Bronchial epithelial cell (primary cell): ENCODE measurements around the gene CHSY3. TPM values are rescaled to one million over a fixed set of nuclear protein-coding genes. Genes with fewer than 3 reads are reported as not detected.

Experiments
- DNase-seq: peaks from one replicate; pipeline ENCODE4 v3.0.0-alpha.2; 2010; ENCODE audit warnings: low read depth
- FAIRE-seq: peaks from 2 replicates; lab custom pipeline; 2011; peaks lifted over from hg19 to GRCh38; lab: Jason Lieb, UNC
- H3K27me3 ChIP-seq: 2 replicates; pipeline ENCODE4 v1.5.1; 2011; ENCODE audit warnings: low read length; ENCODE audit not compliant: control insufficient read depth, insufficient read depth
- H3K36me3 ChIP-seq: 2 replicates; pipeline ENCODE4 v1.5.1; 2011; ENCODE audit warnings: low read length; ENCODE audit not compliant: control insufficient read depth, insufficient read depth
- H3K4me3 ChIP-seq: 2 replicates; pipeline ENCODE4 v1.5.1; 2011; ENCODE audit warnings: mild to moderate bottlenecking, low read depth, low read length, control low read depth
- CTCF ChIP-seq: IDR thresholded peaks from 2 replicates; pipeline ENCODE4 v1.5.1; 2011; ENCODE audit warnings: mild to moderate bottlenecking, moderate library complexity, low read length, control low read depth, inconsistent platforms; ENCODE audit not compliant: insufficient read depth, severe bottlenecking
- total RNA-seq: library from RNA; depleted of rRNA; stranded (reverse); fragments of >200 nt; gene quantifications from 2 replicates; pipeline ENCODE4 v1.2.1, GENCODE V29; 2014

CHSY3 gene
- total RNA-seq, 1 donor from 2014 or later = 0.26 TPM

- no peaks in the 10 kb centered on the region for H3K27me3 ChIP-seq
- no peak for TF ChIP-seq CTCF
Observed at GRCh38 chr5:130065617-130066016, 161.4 kb downstream of the CHSY3 start.

GRCh38 chr5:130066644-130067043 is 162.4 kb downstream of the CHSY3 start:
- TF ChIP-seq CTCF = no peak
- Histone ChIP-seq H3K27me3 (no peaks in the 10 kb centered on the region), H3K36me3 (no peaks in the 10 kb centered on the region), H3K4me3 (no peak overlapping the region)
- DNase-seq (no peak), FAIRE-seq (no peak)

More at GRCh38 chr5:130065617-130066016, 161.4 kb downstream of the CHSY3 start:
- no peaks in the 10 kb centered on the region for H3K36me3 ChIP-seq
- DNase-seq = no peak
- no peak for FAIRE-seq
- no peak overlapping the region for H3K4me3 ChIP-seq

- H3K27me3 ChIP-seq = no peaks in the 10 kb centered on the region
- DNase-seq (no peak), FAIRE-seq (no peak)
- no peak overlapping the region for H3K4me3 ChIP-seq
- no peak for TF ChIP-seq CTCF
- H3K36me3 ChIP-seq = no peaks in the 10 kb centered on the region
Observed at GRCh38 chr5:130067364-130067763, 163.1 kb downstream of the CHSY3 start.

- no peak for DNase-seq
- Histone ChIP-seq H3K4me3 (no peak overlapping the region), H3K36me3 (no peaks in the 10 kb centered on the region), H3K27me3 (no peaks in the 10 kb centered on the region)
- FAIRE-seq = no peak
- no peak for TF ChIP-seq CTCF
Observed at GRCh38 chr5:130068101-130068500, 163.8 kb downstream of the CHSY3 start.

GRCh38 chr5:130068988-130069387 is 164.7 kb downstream of the CHSY3 start:
- TF ChIP-seq CTCF = no peak
- H3K36me3 ChIP-seq = no peaks in the 10 kb centered on the region
- H3K27me3 ChIP-seq = no peaks in the 10 kb centered on the region
- H3K4me3 ChIP-seq = no peak overlapping the region
- FAIRE-seq (no peak), DNase-seq (peak; percentile 50)

- TF ChIP-seq CTCF = no peak
- no peak for FAIRE-seq
- Histone ChIP-seq H3K36me3 (no peaks in the 10 kb centered on the region), H3K27me3 (no peaks in the 10 kb centered on the region), H3K4me3 (no peak overlapping the region)
- no peak for DNase-seq
Observed at GRCh38 chr5:130074820-130075219, 170.6 kb downstream of the CHSY3 start.
